ENCODE measurements around the gene GCSH.
A peak's percentile ranks its signal among the peaks of the same experiment; 100 is the strongest.

GCSH gene

GRCh38 chr16:81101702-81102101 is 5.5 kb upstream of the GCSH start:
- no peak for DNase-seq (ENCODE audit: low spot score)

- no peak for DNase-seq (ENCODE audit: low spot score)
Observed at GRCh38 chr16:81099958-81100357, 3.8 kb upstream of the GCSH start.

GRCh38 chr16:81097230-81097629 is 1.0 kb upstream of the GCSH start:
- DNase-seq (ENCODE audit: low spot score) = no peak

- DNase-seq (ENCODE audit: low spot score) = no peak
Observed at GRCh38 chr16:81096715-81097208, 567 bp upstream of the GCSH start.

GRCh38 chr16:81095653-81095952 is 592 bp downstream of the GCSH start:
- no peak for DNase-seq (ENCODE audit: low spot score)

GRCh38 chr16:81094771-81095251 is 1.4 kb downstream of the GCSH start:
- DNase-seq (ENCODE audit: low spot score) = no peak

GRCh38 chr16:81088836-81089235 is 7.4 kb downstream of the GCSH start:
- no peak for DNase-seq (ENCODE audit: low spot score)

- DNase-seq (ENCODE audit: low spot score) = no peak
Observed at GRCh38 chr16:81081014-81081413, 15.2 kb downstream of the GCSH start.

- DNase-seq (ENCODE audit: low spot score) = no peak
Observed at GRCh38 chr16:81080233-81080632, 16.0 kb downstream of the GCSH start.

GRCh38 chr16:81077076-81077940 is 18.9 kb downstream of the GCSH start, which contains the start of gene C16orf46:
TSS of gene C16orf46 (minus strand) at chr16:81077238. CDS start at chr16:81063955, 13,283 bp downstream.
- DNase-seq (ENCODE audit: low spot score) = peak; percentile 95

GRCh38 chr16:81076566-81077075 is 19.6 kb downstream of the GCSH start:
- DNase-seq (ENCODE audit: low spot score) = peak; percentile 90

GRCh38 chr16:81073560-81074330 is 22.4 kb downstream of the GCSH start:
- no peak for DNase-seq (ENCODE audit: low spot score)

GRCh38 chr16:81071805-81072204 is 24.4 kb downstream of the GCSH start:
- no peak for DNase-seq (ENCODE audit: low spot score)

GRCh38 chr16:81070979-81071378 is 25.2 kb downstream of the GCSH start:
- DNase-seq (ENCODE audit: low spot score) = no peak

GRCh38 chr16:81069063-81069462 is 27.1 kb downstream of the GCSH start:
- DNase-seq (ENCODE audit: low spot score) = no peak

- DNase-seq (ENCODE audit: low spot score) = no peak
Observed at GRCh38 chr16:81067166-81067565, 29.0 kb downstream of the GCSH start.

- no peak for DNase-seq (ENCODE audit: low spot score)
Observed at GRCh38 chr16:81066681-81067080, 29.5 kb downstream of the GCSH start.

GRCh38 chr16:81061871-81062608 is 34.2 kb downstream of the GCSH start:
- DNase-seq (ENCODE audit: low spot score) = no peak

- DNase-seq (ENCODE audit: low spot score) = no peak
Observed at GRCh38 chr16:81061307-81061640, 34.9 kb downstream of the GCSH start.

GRCh38 chr16:81060576-81061306 is 35.5 kb downstream of the GCSH start:
- no peak for DNase-seq (ENCODE audit: low spot score)

- no peak for DNase-seq (ENCODE audit: low spot score)
Observed at GRCh38 chr16:81053761-81054160, 42.4 kb downstream of the GCSH start.

Data from CD4-positive, alpha-beta T cell treated with Interleukin-6 at 100 ng/mL for 8 hours (primary cell).